GM03348 (cell line): Measurements from ENCODE around the gene C2CD4C.
"Not testable (repeated sequence)": the region's sequence is repeated elsewhere in the genome, so short reads cannot be mapped to it uniquely, and the experiment has no call there.

Source experiments
- DNase-seq: peaks from one replicate; pipeline ENCODE4 v3.0.0; 2012; ENCODE audit warnings: low spot score

The C2CD4C gene

GRCh38 chr19:380618-381219 lies 28.2 kb downstream of the C2CD4C start:
- not testable (repeated sequence) for DNase-seq

DNA sequence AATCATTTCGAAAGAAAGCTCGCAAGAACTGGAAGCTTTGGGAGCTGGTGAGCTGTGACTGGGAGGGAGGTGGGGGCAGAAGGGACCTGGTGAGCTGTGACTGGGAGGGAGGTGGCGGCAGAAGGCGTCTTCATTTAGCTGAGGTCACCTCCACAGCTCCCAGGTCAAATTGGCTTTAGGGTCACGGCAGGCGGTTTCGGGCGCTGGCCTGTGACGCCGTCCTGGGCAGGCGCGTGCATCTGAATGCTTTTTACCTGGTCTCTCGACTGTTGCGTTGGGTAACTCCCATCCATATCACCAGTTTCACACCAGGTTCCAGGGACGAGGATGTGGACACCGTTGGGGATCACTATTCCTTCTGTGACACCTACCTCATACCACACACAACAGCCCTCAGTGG lies 29.2 kb downstream of the C2CD4C start:
- DNase-seq = no peak

GRCh38 chr19:378706-379105 lies 30.2 kb downstream of the C2CD4C start:
- DNase-seq = no peak

GRCh38 chr19:377801-378581 lies 31.0 kb downstream of the C2CD4C start:
- no peak for DNase-seq

DNA sequence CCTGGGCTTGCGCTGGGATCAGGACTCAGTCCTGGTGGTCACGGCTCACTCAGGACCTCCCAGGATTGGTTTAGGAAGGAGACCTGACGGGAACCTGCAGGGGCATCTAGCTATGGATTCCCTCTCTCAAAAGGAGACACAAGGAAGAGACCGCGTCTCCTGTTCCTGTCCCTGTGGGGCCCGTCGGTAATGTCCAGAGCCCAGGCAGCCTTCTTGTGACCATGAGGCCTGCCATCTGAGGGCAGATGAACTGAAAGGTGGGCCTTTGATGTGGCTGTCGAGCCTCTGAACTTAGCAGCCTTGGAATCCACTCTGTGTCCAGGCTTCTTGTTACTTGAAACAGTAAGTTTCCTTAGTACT lies 32.9 kb downstream of the C2CD4C start:
- DNase-seq = no peak

DNA sequence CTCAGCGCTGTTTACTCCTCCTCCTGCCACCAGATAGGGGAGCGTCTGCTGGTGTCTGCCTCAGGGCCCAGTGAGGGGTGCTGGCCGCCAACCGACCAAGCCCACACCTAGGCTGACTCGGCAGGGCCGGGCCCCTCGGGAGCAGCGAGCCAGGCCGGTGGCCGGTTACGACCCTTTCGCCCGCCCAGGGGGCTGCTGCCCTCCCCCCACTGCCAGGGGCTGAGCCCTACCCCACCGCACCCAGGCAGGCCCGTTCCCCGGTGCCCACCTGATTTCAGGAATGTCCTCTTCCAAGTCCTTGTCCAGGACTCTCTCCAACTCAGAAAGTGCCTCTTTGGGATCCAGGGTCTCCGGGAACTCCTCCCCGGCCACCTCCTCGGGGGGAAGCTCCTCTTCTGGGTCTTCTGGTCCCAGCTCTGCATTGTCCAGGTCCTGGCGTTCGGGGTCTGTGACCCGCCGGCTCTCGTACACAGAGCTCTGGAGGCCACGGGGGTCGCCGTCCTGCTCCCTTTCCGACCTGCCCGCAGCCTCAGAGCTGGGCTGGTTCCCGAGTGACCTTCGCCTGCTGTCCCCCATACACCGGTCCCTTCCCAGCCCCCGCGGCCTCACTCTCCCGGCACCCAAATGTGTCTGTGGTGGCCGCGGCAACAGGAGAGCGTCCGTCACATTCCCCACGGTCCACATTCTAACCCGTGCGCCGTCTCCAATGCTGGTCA lies 33.4 kb downstream of the C2CD4C start:
- DNase-seq = no peak

DNA sequence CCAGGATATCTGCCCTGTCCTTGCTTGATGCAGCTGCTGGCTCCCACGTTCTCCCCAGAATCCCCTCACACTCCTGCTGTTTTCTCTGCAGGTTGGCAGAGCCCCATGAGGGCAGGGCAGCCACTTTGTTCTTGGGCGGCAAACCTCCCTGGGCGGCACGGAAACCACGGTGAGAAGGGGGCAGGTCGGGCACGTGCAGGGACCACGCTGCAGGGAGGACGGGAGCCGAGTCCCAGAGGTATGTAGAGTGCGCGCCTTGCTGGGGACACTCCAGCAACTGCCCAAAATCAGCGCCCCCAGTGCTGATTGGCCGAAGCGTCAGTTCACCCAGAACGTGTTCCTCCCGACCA lies 34.1 kb downstream of the C2CD4C start:
- DNase-seq = no peak

GRCh38 chr19:374183-374885 lies 34.6 kb downstream of the C2CD4C start:
- DNase-seq = no peak

GRCh38 chr19:373391-374182 lies 35.4 kb downstream of the C2CD4C start:
- DNase-seq = no peak

- peak; percentile 95 for DNase-seq
Measured at GRCh38 chr19:372306-372890, 36.5 kb downstream of the C2CD4C start.

GRCh38 chr19:371501-372168 lies 37.3 kb downstream of the C2CD4C start:
- no peak for DNase-seq

DNA sequence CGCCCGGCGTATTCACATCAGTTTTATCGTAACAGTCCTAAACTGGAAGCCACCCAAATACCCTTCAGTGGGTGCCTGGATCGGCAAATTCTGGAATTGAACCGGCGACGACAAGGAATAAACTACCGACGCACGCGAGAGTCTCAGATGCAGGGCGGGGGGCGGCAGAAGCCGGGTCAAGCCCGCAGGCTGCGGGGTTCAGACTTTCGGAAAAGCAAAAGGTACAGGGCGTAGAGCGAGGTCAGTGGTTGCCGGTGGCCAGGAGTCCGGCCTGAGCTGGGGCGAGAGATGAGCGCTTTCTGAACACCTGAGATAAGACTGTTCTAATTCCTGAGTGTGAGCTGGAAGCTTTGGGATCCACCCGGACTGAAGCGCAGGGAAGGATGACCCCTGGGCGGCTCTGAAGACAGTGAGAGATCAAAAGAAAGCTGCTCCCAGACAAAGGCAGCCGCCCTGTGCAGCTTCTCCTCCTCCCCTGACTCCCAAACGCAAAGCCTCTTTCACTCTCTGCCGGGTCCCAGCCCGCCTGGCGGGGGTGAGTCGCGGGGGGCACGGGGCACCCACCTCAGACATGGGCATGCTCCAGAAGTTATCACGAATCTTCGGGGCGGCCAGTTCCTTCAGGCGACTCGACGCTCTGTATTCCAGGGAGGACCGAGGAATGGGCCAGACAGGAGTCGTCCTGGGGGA lies 38.2 kb downstream of the C2CD4C start:
- DNase-seq = no peak

DNA sequence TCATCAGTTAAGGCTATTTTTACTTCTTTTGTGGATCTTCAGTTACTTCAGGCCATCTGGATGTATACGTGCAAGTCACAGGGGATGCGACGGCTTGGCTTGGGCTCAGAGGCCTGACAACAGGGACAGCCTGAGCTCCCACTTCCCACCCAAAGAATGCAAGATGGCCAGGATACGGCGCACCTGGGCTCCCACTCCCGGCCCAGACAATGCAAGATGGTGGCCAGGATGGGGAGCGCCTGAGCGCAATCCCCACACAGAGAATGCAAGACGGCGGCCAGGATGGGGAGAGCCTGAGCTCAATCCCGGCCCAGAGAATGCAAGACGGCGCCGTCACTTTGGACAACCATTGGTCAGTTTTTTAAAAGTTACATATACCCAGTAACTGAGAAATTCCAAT lies 39.1 kb downstream of the C2CD4C start:
- no peak for DNase-seq

DNA sequence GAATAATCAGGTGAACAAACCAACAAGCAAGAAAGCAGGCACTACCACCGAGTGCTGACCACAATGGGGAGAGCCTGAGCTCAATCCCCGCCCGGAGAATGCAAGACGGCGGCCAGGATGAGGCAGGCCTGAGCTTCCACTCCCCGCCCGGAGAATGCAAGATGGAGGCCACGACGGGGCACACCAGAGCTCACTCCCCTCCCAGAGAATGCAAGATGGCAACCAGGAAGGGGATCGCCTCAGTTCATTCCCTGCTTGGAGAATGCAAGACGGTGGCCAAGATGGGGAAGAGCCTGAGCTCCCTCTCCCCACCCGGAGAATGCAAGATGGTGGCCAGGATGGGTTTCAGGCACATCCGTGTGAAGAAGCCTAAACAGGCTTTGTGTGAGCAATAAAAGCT lies 39.7 kb downstream of the C2CD4C start:
- no peak for DNase-seq

DNA sequence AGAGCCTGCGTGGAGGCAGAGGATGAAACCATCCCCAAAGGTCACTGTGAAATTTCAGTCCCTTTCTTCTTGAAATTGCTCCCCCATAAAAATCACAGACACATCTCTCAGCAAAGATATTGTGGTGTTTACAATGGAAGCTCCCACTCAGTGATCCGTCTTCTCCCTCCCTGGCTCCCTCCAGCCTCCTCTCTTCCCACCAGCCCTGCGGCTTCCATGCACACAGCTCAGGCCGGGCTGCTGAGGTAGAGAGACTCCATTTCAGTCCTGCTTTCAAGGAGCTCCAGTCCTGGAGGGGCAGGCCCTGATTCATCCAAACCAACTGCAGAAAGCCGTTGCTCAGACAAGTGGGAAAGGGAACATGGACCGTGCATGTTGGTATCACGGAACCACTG lies 40.3 kb downstream of the C2CD4C start:
- no peak for DNase-seq

- DNase-seq = no peak
Measured at GRCh38 chr19:367963-368629, 40.9 kb downstream of the C2CD4C start.

GRCh38 chr19:367561-367960 lies 41.4 kb downstream of the C2CD4C start:
- DNase-seq = no peak

DNA sequence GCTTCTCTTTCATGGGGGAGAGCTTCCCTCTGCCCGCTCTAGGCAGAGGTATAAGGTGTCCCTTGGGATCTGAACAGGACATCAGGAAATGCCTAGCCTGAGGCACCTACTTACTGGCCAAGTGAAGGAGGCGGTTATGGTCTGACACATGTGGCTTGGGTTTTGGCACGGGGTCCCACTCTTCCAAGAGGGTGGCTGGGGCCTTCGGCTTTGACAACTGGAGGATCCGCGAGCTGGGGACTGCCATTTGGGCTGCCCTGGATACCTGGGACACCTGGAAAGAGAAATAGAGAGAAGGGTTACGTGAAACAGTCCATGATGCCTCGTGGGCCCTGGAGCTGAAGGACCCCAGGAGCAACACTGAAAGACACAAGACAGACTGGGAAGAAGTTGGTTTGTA lies 42.0 kb downstream of the C2CD4C start:
- no peak for DNase-seq

GRCh38 chr19:366205-366783 lies 42.7 kb downstream of the C2CD4C start:
- no peak for DNase-seq
